GM21786 (cell line): ENCODE data around the gene KHDRBS2.

Source experiments
- ATAC-seq: cut with Tn5 transposase; IDR thresholded peaks from one replicate; pipeline ENCODE4 v1.9.1; 2021; ENCODE audit not compliant: unreplicated experiment

KHDRBS2 gene

GRCh38 chr6:62192593-62192992 is 93.4 kb downstream of the KHDRBS2 start:
- ATAC-seq = no peak

- no peak for ATAC-seq
These were observed 110.8 kb downstream of the KHDRBS2 start for GRCh38 chr6:62175195-62175594.

- ATAC-seq = no peak
These were observed 111.5 kb downstream of the KHDRBS2 start for GRCh38 chr6:62174548-62174947.

DNA sequence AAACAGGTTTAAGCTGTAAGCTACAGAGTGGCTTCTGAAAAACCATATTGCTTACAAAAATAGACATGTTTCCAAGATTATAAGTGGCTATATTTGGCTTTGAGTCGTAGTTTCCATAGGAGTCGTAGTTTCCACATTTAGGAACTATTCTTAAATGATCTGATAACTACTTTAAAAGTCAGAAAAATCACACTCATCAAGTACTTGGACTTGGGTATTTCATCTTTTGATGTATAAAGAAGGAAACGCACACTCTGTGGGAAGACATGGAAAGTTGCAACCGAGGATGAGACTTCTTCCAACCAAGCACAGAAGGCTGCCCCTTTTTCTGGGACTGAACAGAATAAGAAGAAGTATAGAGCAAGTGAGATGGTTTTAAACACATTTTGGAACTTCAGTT is 118.3 kb downstream of the KHDRBS2 start:
- ATAC-seq = no peak

DNA sequence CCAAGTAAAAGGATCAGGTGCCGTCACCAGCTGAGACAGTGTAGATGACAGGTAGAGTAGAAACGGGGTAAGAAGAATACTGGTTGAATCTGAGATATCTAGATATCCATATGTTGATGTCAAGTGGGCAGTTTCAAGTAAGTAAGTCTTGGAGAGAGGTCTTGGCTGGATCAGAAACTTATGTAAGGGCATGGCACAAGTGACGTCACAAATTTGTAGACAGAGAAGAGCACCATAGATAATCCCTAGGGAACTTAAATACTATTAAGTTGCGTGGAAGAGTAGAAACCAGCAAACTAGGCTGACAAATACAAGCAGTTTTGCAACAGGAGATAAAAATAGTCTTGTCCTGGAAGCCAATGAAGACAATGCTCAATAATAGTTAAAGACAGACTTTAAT is 123.2 kb downstream of the KHDRBS2 start:
- ATAC-seq = no peak

DNA sequence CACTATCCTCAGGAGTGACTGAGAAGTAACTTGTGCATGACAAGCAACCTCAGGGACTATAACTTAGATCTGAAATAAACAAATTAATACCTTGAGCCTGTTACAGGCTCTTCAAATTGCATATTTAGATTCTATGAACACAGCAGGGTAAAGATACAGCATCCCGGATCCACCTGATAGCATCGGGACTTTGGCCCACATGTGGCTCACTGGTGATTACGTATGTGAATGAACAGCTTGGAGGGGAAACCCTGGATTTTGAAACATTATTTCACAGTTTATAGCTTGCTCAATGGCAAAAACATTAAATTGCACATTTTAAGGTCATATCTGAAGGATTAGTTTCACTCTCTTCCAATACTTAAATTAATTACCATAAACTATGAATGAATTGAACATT is 133.2 kb downstream of the KHDRBS2 start:
- no peak for ATAC-seq

DNA sequence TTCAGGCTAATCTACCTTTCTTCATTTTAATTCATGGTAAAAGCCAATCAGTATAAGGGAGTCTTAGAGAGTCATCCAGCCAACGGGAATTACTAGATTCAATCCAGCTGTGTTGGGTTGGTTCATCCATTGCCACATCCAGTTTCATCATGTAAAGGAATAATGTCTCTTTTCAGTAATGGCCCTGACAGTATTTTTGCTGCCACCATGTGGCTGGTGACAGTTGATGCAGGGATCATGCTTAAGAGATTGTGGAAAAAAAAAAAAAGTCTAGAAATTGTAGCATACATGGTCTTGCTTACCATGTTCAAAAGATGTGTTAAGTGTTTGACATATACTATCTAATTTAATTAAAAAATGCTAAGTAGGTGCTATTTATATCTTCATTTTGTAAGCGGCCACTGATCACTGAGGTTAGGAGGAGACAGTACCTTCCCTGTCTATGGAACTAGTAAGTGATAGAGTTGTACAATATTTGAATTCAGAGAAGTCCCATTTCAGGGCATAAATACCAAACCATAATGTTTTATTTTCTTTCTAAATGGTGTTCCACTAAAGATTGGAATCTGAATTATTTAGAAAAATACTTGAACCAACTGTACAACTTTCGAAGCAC is 135.9 kb downstream of the KHDRBS2 start:
- ATAC-seq = peak; percentile 81

DNA sequence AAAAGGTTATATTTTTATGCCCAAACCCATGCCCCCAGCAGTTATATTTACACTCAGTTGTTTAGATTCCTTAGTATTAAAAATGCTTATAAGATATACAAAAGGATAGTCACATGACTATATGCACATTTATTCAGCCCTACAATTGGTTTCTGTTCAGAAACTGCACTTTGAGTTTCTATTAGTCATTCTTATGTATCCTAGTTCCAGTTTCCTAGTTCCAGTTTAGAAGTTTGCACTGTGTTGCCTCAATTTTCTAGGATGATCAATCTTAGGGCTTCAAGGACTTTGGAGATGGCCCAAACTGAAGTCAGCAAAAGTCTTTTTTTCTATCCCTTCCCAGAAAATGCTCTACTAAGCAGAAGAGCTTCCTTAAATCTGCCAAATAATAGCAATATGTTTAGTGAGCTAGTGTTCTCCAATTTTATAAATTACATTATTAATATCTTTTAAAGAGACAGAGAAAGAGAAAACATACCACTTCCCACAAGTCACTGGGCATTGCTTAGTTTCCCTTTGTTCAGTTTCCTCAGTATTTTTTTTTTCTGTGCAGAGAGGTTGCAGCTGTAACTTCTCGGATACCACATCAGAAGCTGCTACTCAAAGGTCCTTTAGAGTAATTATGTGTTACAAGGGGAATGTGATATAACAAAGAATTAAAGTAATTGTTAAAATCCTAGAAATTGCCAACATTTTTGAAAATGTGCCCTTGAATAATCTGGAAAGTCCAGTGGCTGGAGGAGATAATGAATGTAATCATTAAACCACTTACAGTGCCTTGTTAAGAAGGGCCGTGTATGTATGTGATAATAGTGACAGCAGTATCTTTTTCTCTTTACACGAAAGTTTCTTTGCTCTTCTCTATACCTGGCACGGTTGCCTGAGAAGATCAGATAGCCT is 138.8 kb downstream of the KHDRBS2 start:
- no peak for ATAC-seq

DNA sequence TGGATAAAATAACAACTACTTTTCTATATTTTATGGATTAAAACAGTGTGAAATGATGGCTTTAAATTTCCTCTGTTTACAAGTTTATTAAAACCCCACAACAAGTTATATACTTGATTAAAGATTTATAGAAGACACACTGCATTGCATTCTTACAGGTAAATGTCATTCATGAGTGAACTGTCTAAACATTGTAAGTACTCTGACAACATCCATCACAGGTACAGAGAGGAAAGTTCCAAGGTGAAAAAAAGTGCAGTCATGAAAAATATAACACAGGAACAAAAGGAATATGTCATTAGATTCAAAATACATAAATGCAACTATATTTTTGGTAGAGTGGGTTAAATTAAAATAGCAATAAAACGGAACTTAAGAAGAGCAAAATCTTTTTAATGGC is 156.9 kb downstream of the KHDRBS2 start:
- ATAC-seq = no peak

DNA sequence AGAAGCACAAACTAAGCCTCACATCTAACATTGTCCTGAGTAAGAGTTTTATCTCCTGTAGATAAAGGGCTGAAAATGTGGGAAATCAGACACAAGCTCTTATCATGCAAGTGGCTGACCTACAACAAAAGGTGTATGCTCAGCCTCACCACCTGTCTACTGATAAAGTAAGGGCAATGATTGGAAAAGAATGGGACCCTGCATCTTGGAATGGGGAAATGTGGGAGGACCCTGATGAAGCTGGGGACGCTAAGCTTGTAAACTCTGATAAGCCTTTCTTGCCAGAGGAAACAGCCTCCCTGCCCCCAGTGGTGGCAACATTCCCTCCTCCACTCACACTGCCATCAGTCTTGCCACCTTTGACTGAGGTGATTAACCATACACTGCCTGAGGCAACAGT is 166.6 kb downstream of the KHDRBS2 start:
- ATAC-seq = no peak

- no peak for ATAC-seq
These were observed 182.7 kb downstream of the KHDRBS2 start for GRCh38 chr6:62103186-62103859.

- ATAC-seq = no peak
These were observed 183.6 kb downstream of the KHDRBS2 start for GRCh38 chr6:62102387-62102786.

DNA sequence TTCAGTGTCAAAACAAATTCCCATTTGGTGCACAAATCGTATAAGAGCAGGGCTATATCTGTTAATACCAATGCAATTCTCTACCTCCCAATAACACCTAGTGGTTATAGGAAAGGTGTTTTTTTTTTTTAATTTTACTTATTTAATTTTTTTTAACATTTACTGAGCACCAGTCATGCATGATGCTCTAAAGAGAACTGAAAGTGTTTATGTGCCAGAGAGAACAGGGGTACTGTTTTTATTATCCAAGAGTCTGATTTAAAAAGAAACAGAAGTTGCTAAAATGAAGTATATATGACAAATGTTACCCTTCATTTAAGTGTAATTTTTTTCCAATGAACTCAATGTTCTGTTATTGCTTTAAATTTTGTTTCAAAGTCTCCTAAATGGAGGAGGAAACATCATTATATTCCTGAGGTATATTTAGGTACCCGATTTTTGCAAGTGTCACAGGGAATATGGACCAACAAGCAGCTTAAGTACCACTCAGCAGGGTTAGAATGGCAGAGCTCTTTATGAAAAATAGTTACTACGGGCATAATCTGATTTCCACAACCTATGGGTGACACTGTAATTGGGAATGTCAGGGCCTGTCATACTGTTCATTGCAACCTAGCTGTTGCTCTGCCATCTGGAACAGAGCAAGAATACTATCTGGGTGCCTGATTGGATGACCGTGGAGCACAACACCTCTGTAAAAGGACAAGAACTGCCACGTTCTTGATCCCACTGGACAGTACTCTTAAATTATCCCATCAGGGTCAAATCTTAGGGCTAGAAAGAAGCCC is 195.4 kb downstream of the KHDRBS2 start:
- no peak for ATAC-seq

- ATAC-seq = no peak
These were observed 196.2 kb downstream of the KHDRBS2 start for GRCh38 chr6:62089781-62090180.

DNA sequence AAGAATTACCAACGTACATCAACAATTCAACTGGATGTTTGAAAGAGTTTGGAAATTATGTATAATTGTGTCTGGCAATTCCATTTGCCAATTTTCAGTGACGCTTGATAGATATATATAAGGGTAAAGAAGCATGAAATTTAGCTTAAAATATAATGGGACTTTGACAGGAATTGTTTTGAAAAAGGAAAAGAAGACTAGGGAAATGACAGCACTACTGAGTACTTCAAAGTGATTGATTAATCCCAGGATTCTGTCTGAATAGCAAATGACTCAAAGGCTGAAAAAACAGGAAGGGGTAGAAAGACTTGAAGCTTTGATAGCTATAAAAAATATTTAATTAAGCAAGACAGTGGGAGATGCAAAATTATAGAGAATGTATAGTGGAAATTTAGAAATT is 200.0 kb downstream of the KHDRBS2 start:
- no peak for ATAC-seq

- no peak for ATAC-seq
These were observed 210.2 kb downstream of the KHDRBS2 start for GRCh38 chr6:62075869-62076268.

DNA sequence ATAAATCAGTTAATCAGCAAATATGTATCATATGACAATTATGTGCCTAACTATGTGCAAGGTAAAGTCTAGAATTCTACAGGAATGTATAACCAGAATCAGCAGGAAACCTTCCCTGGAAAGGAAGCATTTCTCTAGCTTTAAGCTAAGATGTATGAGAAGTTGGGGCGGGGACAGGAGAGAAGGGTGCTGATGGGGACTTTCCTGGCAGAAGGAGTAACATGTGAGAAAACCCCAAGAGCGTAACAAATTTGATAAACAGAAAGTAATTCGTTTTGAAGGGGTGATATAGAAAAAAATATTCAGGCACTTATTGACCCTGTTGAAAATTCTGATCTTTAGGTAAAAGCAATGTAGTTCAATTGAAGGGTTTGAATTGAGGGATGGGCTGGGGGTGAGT is 226.1 kb downstream of the KHDRBS2 start:
- no peak for ATAC-seq

DNA sequence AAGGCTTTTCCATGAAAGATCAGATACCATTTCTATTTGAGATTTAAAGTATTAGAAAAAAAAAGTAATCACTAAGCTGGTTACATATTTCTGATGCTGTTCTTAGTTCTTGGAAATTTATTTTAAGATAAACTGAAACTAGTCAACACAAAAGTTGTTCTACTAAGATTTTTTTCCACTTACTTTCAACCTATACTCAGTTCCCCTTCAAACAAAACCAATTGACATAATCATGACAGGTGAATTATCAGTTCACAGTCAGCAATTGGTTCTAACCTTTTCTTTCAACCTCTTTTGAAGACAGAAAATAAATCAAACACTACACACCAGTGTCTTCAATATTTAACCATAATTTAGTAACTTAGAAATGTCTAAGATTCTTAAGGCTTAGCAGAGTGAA is 228.7 kb downstream of the KHDRBS2 start:
- ATAC-seq = no peak

DNA sequence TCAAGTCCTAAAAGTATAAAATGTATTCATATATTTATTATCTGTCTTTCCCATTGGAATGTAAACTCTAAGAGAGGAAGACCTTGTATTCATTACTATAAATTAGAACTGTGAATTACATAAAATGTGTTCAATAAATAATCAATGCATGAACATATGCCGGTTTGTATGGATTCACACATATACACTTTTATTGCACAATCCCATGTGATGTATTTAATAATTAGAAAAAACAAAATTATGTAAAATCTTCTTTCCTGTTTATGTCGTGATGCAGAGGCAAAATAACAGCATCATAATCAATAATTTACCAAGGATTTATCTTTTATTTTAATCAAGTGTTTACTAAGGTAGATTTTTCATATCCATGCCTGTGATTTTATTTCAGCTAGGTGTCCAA is 240.5 kb downstream of the KHDRBS2 start:
- no peak for ATAC-seq

- ATAC-seq = no peak
These were observed 242.9 kb downstream of the KHDRBS2 start for GRCh38 chr6:62043084-62043483.

GRCh38 chr6:62042429-62042828 is 243.6 kb downstream of the KHDRBS2 start:
- no peak for ATAC-seq
